Mesangial cell (primary cell): ENCODE data around the gene C6orf120. TPM values are rescaled to one million over a fixed set of nuclear protein-coding genes. Genes with fewer than 3 reads are reported as not detected.

Experiments used
- total RNA-seq: library from RNA; depleted of rRNA; stranded (reverse); fragments of >200 nt; gene quantifications from 2 replicates; pipeline ENCODE4 v1.2.3, GENCODE V29; 2015

C6orf120 gene
- total RNA-seq, result 29.7 and 44.1 TPM in 2 replicates

DNA sequence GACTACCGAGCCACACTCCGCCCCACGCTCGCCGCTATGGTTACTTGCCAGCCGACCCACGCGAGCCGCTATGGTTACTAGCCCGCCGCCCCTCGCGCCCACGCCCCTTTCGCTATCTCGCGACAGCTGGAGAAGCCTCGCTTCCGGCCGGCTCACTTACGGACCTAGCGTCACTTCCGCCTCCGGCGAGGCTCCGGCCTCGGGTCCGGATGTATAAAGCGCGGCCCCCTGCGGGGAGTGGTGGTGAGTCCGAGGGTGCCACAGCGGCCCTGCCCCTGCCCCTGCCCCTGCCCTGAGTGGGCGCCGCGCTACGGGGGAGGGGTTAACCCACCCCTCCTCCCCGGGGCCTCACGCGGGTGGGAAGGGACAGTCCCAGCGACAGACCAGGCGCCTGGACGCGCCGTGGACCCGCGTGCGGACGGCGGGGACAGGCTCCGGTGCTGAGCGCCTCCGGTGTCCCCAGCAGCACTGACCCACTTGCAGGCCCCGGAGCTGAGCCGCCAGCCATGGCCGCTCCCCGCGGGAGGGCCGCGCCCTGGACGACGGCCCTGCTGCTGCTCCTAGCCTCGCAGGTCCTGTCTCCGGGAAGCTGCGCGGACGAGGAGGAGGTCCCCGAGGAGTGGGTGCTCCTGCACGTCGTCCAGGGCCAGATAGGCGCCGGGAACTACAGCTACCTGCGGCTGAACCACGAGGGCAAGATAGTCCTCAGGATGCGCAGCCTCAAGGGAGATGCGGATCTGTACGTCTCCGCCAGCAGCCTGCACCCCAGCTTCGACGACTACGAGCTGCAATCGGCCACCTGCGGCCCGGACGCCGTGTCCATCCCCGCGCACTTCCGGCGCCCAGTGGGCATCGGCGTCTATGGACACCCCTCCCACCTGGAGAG lies at the start of gene C6orf120, which contains the start of gene WDR27:
Gene C6orf120 (plus strand): TSS at position 173 of the 886 bp plus-strand sequence. CDS start 334 bp downstream, at position 507.
Gene WDR27 (minus strand): TSS at position 76 of the 886 bp plus-strand sequence. CDS start 13,024 bp downstream, outside the sequence.

DNA sequence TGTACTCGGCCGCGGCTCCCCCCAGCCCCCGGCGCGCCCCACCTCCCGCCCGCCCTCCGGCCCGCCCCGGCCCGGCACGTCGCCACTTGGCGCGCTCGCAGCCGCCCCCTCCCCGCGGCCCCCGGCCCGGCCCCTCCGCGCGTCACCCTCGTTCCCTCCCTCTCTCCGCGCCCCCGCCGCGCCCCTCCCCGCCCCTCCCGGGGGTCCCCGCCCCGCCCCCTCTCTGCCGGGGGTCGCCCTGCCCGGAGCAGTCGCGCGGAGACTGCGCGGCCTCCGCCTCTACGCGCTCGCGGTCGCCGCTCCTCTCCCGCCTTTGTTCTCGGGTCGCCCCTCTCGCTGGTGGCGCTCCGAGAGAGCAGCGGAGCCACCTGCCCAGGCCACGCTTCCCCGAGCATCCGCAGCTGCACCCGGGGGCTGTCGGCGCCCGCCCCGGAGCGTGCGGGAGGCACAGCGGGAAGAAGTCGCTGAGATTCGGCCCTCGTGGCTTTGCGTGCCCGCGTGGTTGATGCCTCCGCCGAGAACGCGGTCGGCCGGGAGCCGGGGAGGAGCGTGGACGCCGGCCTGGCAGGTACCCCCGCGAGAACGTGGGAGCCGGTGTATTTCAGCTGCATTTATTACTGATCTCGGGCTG lies 22.7 kb downstream of the C6orf120 start, which contains the start of gene PHF10:
Gene PHF10 (minus strand): TSS at position 7 of the 631 bp plus-strand sequence. CDS start 569 bp downstream, outside the sequence.

DNA sequence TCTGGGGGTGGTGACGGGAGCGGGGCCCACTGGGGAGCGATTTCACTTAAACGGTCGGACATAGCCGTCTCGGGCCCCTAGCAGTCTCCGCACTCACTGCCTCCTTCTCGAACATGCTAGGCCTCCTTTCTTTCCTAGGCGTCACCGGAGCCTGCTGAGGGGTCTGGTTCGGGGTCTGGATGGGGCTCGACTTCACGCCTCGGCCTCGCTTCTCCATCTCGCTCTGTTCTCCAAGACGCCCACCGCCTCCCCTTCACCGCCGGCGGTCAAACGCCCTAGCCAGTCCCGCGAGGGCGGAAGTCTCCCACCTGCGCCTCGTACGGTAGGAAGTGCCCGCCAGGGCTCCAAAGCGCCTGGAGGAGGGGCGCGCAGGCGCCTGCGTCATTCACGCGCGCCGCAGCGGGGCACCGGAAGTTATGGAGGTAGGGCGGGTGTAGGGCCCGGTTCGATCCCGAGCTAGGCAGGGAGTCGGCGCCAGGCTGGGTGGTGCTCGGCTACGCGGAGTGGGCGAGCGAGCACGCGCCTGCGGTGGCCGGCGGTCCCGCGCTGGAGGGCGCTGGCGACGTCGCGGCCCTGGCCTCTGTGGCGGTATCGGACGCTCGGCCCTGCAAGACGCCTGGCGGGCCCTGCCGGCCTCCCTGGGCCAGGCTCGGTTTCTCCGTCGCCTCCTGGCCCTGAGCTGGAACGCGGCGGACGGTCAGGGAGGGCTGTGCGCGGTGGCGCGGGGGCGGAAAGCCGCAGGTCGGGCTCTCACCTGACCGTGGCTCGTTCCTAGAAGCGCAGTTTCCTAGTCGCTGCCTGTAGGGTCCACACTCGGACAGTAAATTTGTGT lies 49.5 kb downstream of the C6orf120 start, which contains the start of the genes DYNLT2 and ERMARD:
Gene DYNLT2 (minus strand): TSS at position 331 of the 832 bp plus-strand sequence. CDS start 114 bp downstream, at position 217.
Gene ERMARD (plus strand): TSS at position 381 of the 832 bp plus-strand sequence. CDS start 36 bp downstream, at position 417.

Other genes starting within 250 kb of the C6orf120 start
- 9.8 and 15.3 TPM in 2 replicates for gene WDR27, start 97 bp upstream of the C6orf120 start, total RNA-seq
- 14.0 and 17.0 TPM in 2 replicates for gene PHF10, start 22.4 kb downstream of the C6orf120 start, total RNA-seq
- 0.63 and 0.65 TPM in 2 replicates for gene DYNLT2, start 49.4 kb downstream of the C6orf120 start, total RNA-seq
- gene ERMARD, start 49.5 kb downstream of the C6orf120 start, total RNA-seq, result 8.6 and 13.7 TPM in 2 replicates